CD4-positive, alpha-beta memory T cell (primary cell): ENCODE measurements around the gene PLEKHO1. TPM values are rescaled to one million over a fixed set of nuclear protein-coding genes. Genes with fewer than 3 reads are reported as not detected.
"Not testable (repeated sequence)": the region's sequence is repeated elsewhere in the genome, so short reads cannot be mapped to it uniquely, and the experiment has no call there.

ENCODE experiments used
- CTCF ChIA-PET: fragments of 350-600 bp; sonication (Branson Sonifier 250); formaldehyde crosslinking; loops from one replicate; lab custom pipeline; 2021; ENCODE audit warnings: inconsistent platforms; ENCODE audit not compliant: partially characterized antibody; lab: Charles Lee
- POLR2A ChIA-PET: fragments of 350-600 bp; sonication (Branson Sonifier 250); formaldehyde crosslinking; loops from one replicate; lab custom pipeline; 2021; ENCODE audit not compliant: partially characterized antibody; lab: Charles Lee
- DNase-seq, 5 donors: peaks; one replicate each; pipeline versions ENCODE4 v3.0.0 to v3.0.0-alpha.2; 2020 to 2022; ENCODE audit warnings: mixed read lengths in 1 of 5
- H3K27ac ChIP-seq: one replicate; pipeline ENCODE4 v1.7.0; 2013; ENCODE audit warnings: low read depth, low read length
- H3K27me3 ChIP-seq: 2 replicates; pipeline ENCODE4 v1.7.0; 2013; ENCODE audit warnings: mild to moderate bottlenecking, low read length, moderate library complexity; ENCODE audit not compliant: insufficient read depth
- H3K36me3 ChIP-seq: 2 replicates; pipeline ENCODE4 v1.7.0; 2013; ENCODE audit warnings: mild to moderate bottlenecking, low read length, moderate library complexity; ENCODE audit not compliant: insufficient read depth
- H3K4me1 ChIP-seq: 2 replicates; pipeline ENCODE4 v1.7.0; 2013; ENCODE audit warnings: mild to moderate bottlenecking, low read length, moderate library complexity; ENCODE audit not compliant: insufficient read depth
- H3K4me3 ChIP-seq, 2 donors: one replicate each; pipeline ENCODE4 v1.7.0; 2013; ENCODE audit warnings: low read length in 2 of 2, mild to moderate bottlenecking in 1 of 2
- H3K9me3 ChIP-seq, 2 donors: one replicate each; pipeline ENCODE4 v1.7.0; 2013; ENCODE audit warnings: low read length in 2 of 2, control low read depth in 1 of 2; ENCODE audit not compliant: control insufficient read depth in 1 of 2
- H3K27ac Mint-ChIP-seq, 7 donors: one replicate each; pipeline ENCODE4 v1.8.0; 2020 to 2021; ENCODE audit warnings: mixed read lengths in 7 of 7, mild to moderate bottlenecking in 6 of 7, inconsistent platforms in 3 of 7, moderate library complexity in 3 of 7
- H3K27me3 Mint-ChIP-seq, 2 donors: one replicate each; pipeline ENCODE4 v1.8.0; 2020 to 2021; ENCODE audit warnings: mixed read lengths in 2 of 2
- H3K36me3 Mint-ChIP-seq, 2 donors: one replicate each; pipeline ENCODE4 v1.8.0; 2020 to 2021; ENCODE audit warnings: mixed read lengths in 2 of 2, inconsistent platforms in 1 of 2, mild to moderate bottlenecking in 1 of 2
- H3K4me1 Mint-ChIP-seq, 4 donors: one replicate each; pipeline ENCODE4 v1.8.0; 2020 to 2021; ENCODE audit warnings: mixed read lengths in 4 of 4, mild to moderate bottlenecking in 1 of 4
- H3K4me3 Mint-ChIP-seq, 8 donors: one replicate each; pipeline ENCODE4 v1.8.0; 2020 to 2021; ENCODE audit warnings: mixed read lengths in 8 of 8, mild to moderate bottlenecking in 7 of 8, moderate library complexity in 6 of 8, inconsistent platforms in 3 of 8
- H3K9me3 Mint-ChIP-seq, 8 donors: one replicate each; pipeline ENCODE4 v1.8.0; 2020 to 2021; ENCODE audit warnings: mixed read lengths in 8 of 8, mild to moderate bottlenecking in 5 of 8, inconsistent platforms in 3 of 8, moderate library complexity in 1 of 8
- intact Hi-C: fragments of 100-400 bp; cut with micrococcal nuclease; formaldehyde crosslinking; loops from one replicate; pipeline ENCODE4 v1.15.1; 2023
- polyA plus RNA-seq, 2 donors: library from polyadenylated mRNA; unstranded; fragments of 300-500 nt; fragmentation: Illumina TruSeq; gene quantifications; one replicate each; pipeline ENCODE4 v1.2.3, GENCODE V29; 2021
- total RNA-seq, 2 experiments: library from RNA; stranded (reverse); gene quantifications; one replicate each; pipeline ENCODE4 v1.2.3, GENCODE V29; 2021

Gene PLEKHO1
- total and polyA plus RNA-seq, 4 experiments from 2014 or later: 40.5 to 154 (median 98.5) TPM

GRCh38 chr1:150187560-150187931 is 37.8 kb downstream of the PLEKHO1 start:
- Mint-ChIP-seq H3K27ac (peak overlapping the region in 1 of 7 donors; percentile 19), H3K4me1 (peaks cover 5 to 13% (median 8%) of the 10 kb centered on the region in 4 donors), H3K4me3 (peak overlapping the region in 1 of 8 donors; percentile 8), H3K27me3 (no peaks in the 10 kb centered on the region), H3K36me3 (no peaks in the 10 kb centered on the region), H3K9me3 (peaks cover 0 to 2% (median 0%) of the 10 kb centered on the region in 8 donors)
- Histone ChIP-seq H3K9me3 (no peaks in the 10 kb centered on the region), H3K4me1 (peaks cover 8% of the 10 kb centered on the region), H3K36me3 (no peaks in the 10 kb centered on the region), H3K4me3 (no peak overlapping the region), H3K27me3 (no peaks in the 10 kb centered on the region), H3K27ac (no peak overlapping the region)
- POLR2A ChIA-PET: interaction anchor here (0.7 to 3.4 kb wide), 15 partner anchors 24 to 306 kb away, joined by 3 to 31 read pairs (median 6); partner anchors contain the start of genes OTUD7B, PLEKHO1 and VPS45
- intact Hi-C loops: loop anchor here (1.0 to 2.0 kb wide), 3 partner anchors 19 to 225 kb away; no protein-coding TSS in a partner anchor
- no peak for DNase-seq
- CTCF ChIA-PET: interaction anchor here (0.6 to 4.3 kb wide), 58 partner anchors 9 to 299 kb away, joined by 3 to 161 read pairs (median 4); partner anchors contain the start of genes CIART, OTUD7B and VPS45

GRCh38 chr1:150192012-150192411 is 42.3 kb downstream of the PLEKHO1 start:
- Histone ChIP-seq H3K27me3 (no peaks in the 10 kb centered on the region), H3K4me3 (no peak overlapping the region), H3K4me1 (peaks cover 2% of the 10 kb centered on the region), H3K36me3 (no peaks in the 10 kb centered on the region), H3K27ac (no peak overlapping the region), H3K9me3 (no peaks in the 10 kb centered on the region)
- ChIA-PET POLR2A (no interaction called here), CTCF (interaction anchor here (0.9 kb wide), 1 partner anchor 29 kb away, joined by 3 read pairs; no protein-coding TSS in a partner anchor)
- H3K27me3 Mint-ChIP-seq: peaks cover 3 to 4% of the 10 kb centered on the region in 2 donors
- intact Hi-C loops: no loop called here
- no peak overlapping the region for H3K27ac Mint-ChIP-seq
- no peak for DNase-seq
- H3K9me3 Mint-ChIP-seq: peaks cover 0 to 2% (median 0%) of the 10 kb centered on the region in 8 donors
- H3K4me1 Mint-ChIP-seq: peaks cover 3 to 6% (median 5%) of the 10 kb centered on the region in 4 donors
- no peak overlapping the region for H3K4me3 Mint-ChIP-seq
- H3K36me3 Mint-ChIP-seq: no peaks in the 10 kb centered on the region

GRCh38 chr1:150194381-150195031 is 44.8 kb downstream of the PLEKHO1 start:
- Mint-ChIP-seq H3K9me3 (peaks cover 0 to 2% (median 0%) of the 10 kb centered on the region in 8 donors), H3K27ac (no peak overlapping the region), H3K4me1 (no peaks in the 10 kb centered on the region), H3K4me3 (no peak overlapping the region), H3K27me3 (peaks cover 3 to 4% of the 10 kb centered on the region in 2 donors), H3K36me3 (no peaks in the 10 kb centered on the region)
- H3K4me3 ChIP-seq: no peak overlapping the region
- H3K9me3 ChIP-seq: no peaks in the 10 kb centered on the region
- CTCF ChIA-PET: no interaction called here
- POLR2A ChIA-PET: no interaction called here
- no peaks in the 10 kb centered on the region for H3K27me3 ChIP-seq
- no peak for DNase-seq
- H3K36me3 ChIP-seq: no peaks in the 10 kb centered on the region
- intact Hi-C loops: no loop called here
- H3K4me1 ChIP-seq: no peaks in the 10 kb centered on the region
- no peak overlapping the region for H3K27ac ChIP-seq

GRCh38 chr1:150196417-150196816 is 46.7 kb downstream of the PLEKHO1 start:
- intact Hi-C loops: no loop called here
- H3K36me3 Mint-ChIP-seq: no peaks in the 10 kb centered on the region
- Histone ChIP-seq H3K9me3 (no peaks in the 10 kb centered on the region), H3K27ac (no peak overlapping the region), H3K36me3 (no peaks in the 10 kb centered on the region), H3K4me3 (no peak overlapping the region), H3K4me1 (no peaks in the 10 kb centered on the region), H3K27me3 (no peaks in the 10 kb centered on the region)
- no peak overlapping the region for H3K27ac Mint-ChIP-seq
- H3K4me3 Mint-ChIP-seq: no peak overlapping the region
- POLR2A ChIA-PET: no interaction called here
- CTCF ChIA-PET: interaction anchor here (5.0 kb wide), 1 partner anchor 9 kb away, joined by 18 read pairs; no protein-coding TSS in a partner anchor
- no peaks in the 10 kb centered on the region for H3K9me3 Mint-ChIP-seq
- DNase-seq: no peak
- H3K4me1 Mint-ChIP-seq: no peaks in the 10 kb centered on the region
- H3K27me3 Mint-ChIP-seq: peaks cover 3 to 4% of the 10 kb centered on the region in 2 donors

- Histone ChIP-seq H3K4me3 (no peak overlapping the region), H3K27ac (no peak overlapping the region), H3K36me3 (no peaks in the 10 kb centered on the region), H3K27me3 (no peaks in the 10 kb centered on the region), H3K4me1 (no peaks in the 10 kb centered on the region), H3K9me3 (no peaks in the 10 kb centered on the region)
- Mint-ChIP-seq H3K27ac (no peak overlapping the region), H3K4me1 (no peaks in the 10 kb centered on the region), H3K27me3 (no peaks in the 10 kb centered on the region), H3K36me3 (no peaks in the 10 kb centered on the region), H3K9me3 (no peaks in the 10 kb centered on the region), H3K4me3 (no peak overlapping the region)
- no peak for DNase-seq
- intact Hi-C loops: no loop called here
- CTCF ChIA-PET: interaction anchor here (0.6 to 1.4 kb wide), 2 partner anchors 48 to 864 kb away, joined by 3 to 4 read pairs; no protein-coding TSS in a partner anchor
- POLR2A ChIA-PET: no interaction called here
These were observed 57.7 kb downstream of the PLEKHO1 start for GRCh38 chr1:150207281-150207971.

GRCh38 chr1:150208460-150208859 is 58.7 kb downstream of the PLEKHO1 start:
- H3K36me3 Mint-ChIP-seq, H3K4me3 Mint-ChIP-seq, H3K9me3 ChIP-seq, H3K4me1 Mint-ChIP-seq, H3K27me3 Mint-ChIP-seq, H3K27ac Mint-ChIP-seq, POLR2A ChIA-PET, H3K4me3 ChIP-seq, DNase-seq, H3K4me1 ChIP-seq, H3K27ac ChIP-seq, H3K27me3 ChIP-seq, intact Hi-C loops, H3K9me3 Mint-ChIP-seq, H3K36me3 ChIP-seq: not testable (repeated sequence)
- CTCF ChIA-PET: interaction anchor here (0.6 kb wide), 1 partner anchor 22 kb away, joined by 3 read pairs; no protein-coding TSS in a partner anchor
